ENCODE data around the gene GPR52.
A peak's percentile ranks its signal among the peaks of the same experiment; 100 is the strongest.
"Not testable (repeated sequence)": the region's sequence is repeated elsewhere in the genome, so short reads cannot be mapped to it uniquely, and the experiment has no call there.

Gene GPR52, protein sequence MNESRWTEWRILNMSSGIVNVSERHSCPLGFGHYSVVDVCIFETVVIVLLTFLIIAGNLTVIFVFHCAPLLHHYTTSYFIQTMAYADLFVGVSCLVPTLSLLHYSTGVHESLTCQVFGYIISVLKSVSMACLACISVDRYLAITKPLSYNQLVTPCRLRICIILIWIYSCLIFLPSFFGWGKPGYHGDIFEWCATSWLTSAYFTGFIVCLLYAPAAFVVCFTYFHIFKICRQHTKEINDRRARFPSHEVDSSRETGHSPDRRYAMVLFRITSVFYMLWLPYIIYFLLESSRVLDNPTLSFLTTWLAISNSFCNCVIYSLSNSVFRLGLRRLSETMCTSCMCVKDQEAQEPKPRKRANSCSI

DNA sequence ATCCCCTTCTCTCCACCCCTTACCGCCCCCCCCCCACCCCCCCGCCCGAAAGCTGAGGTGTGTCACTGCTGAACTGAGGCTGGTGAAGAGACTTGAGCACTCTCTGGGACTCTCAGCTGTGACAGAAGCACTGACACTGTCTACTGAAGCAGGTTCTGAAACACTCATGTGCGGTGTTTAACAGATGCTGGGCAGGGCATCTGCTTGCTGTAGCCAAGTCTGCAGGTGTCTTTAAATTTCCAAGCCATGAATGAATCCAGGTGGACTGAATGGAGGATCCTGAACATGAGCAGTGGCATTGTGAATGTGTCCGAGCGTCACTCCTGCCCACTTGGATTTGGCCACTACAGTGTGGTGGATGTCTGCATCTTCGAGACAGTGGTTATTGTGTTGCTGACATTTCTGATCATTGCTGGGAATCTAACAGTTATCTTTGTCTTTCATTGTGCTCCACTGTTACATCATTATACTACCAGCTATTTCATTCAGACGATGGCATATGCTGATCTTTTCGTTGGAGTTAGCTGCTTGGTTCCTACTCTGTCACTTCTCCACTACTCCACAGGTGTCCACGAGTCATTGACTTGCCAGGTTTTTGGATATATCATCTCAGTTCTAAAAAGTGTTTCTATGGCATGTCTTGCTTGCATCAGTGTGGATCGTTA lies at the start of gene GPR52:
Gene GPR52 (plus strand): TSS at position 99 of the 665 bp plus-strand sequence. CDS start 148 bp downstream, at position 247.
- no peak for DNase-seq (ENCODE audit: low read depth)

DNA sequence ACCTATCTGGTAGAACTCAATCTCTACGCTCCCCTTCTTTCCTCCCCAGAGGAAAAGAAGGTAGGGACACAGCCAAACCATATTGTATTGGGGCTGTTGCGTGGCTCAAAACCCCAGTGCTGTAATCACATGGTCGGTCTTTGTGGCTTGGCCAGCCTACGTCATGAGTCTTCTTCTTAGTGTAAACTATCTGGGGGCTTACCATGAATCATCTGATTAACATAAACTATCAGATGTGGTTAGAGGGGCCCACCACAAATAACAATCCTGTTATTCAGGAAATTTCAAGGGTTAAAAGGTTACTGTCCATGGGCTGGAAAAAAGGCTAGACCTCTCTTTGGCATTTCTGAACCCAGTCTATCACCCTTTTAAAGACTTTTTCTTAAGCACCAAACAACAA lies 49.5 kb upstream of the GPR52 start:
- no peak for DNase-seq (ENCODE audit: low read depth)

DNA sequence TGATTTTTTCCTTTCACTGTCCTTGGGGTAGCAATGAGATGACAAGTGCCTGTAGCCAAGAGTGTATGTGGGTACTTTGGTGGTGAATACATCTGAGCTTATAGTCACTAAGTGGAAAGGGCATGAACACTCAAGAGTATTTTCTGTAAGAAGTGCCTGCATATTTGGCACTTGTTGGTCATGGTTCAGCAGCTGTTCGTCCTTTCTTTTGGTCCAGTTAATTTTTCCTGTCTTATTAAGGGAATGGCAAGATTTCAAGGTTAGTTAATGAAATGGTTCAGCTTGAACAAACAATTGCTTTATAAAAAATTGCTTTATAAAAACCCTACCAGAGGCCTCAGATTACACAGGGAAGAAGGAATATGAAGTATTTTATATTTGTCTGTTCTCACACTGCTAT lies 48.6 kb upstream of the GPR52 start:
- no peak for DNase-seq (ENCODE audit: low read depth)

DNA sequence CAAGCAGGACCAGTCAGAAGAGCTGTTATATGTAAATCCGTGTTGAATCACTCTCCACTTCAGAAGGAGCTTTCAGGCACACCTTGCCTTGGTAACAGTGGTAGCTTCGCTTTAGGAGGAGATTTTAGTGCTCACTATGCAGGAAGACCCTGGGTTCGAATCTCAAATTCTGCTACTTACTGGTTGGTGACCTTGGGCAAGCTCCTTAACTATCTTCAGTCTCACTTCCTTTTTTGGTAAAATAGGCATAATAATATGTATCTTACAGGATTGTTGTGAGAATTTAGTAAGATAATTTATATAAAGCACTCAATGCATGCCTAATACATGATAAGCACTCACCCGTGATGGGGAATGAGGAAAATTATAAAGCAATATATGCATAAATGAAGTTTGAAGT lies 46.7 kb upstream of the GPR52 start:
- no peak for DNase-seq (ENCODE audit: low read depth)

DNA sequence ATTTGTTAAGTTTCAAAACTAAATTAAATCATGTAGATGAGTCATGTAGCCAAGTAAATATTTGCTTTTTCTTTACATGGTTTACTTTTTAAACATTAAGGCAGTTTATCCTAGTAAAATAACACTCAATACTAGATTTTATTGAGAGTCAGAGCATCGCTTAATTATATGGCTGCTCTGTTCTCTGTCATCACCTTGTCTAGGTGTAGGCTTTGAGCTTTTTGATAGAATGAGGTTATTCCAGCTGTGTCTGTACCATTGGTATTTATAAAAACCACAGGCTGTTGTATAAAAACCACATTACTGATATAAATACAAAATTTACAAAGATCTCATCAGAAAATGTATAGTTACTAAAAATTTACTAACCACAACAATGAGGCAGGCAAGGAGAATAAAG lies 42.5 kb upstream of the GPR52 start:
- no peak for DNase-seq (ENCODE audit: low read depth)

DNA sequence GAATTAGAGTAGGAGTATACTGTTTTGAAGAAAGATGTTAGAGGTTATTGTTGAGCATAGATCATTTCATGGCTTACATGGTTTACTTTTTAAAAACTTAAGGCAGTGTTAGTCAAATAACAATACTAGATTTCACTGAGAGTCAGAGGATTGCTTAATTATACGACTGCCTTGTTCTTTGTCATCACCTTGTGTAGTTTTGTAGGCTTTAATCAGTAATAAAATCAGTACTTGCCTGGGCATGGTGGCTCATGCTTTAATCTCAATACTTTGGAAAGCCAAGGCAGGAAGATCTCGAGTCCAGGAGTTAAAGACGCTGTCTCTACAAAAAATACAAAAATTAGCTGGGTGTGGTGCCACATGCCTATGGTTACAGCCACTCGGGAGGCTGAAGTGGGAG lies 41.3 kb upstream of the GPR52 start:
- DNase-seq (ENCODE audit: low read depth): no peak

DNA sequence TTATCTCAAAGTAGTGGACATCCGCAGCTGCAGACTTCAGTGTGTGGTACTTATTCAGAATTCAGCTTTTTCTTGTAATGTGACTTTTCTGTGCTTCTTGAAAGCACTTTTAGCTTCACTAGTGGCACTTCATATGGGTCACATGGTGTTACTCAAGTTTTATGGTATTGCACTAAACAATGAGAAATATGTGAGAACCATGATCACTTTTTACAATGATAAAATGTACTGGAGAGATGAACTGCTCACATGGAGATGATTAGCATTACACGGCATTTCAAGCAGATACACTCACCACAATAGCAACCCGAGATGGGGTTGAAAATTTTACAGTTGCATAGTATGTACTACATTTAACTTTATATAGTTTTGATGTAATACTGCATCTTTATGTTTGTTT lies 40.1 kb upstream of the GPR52 start:
- DNase-seq (ENCODE audit: low read depth): no peak

DNA sequence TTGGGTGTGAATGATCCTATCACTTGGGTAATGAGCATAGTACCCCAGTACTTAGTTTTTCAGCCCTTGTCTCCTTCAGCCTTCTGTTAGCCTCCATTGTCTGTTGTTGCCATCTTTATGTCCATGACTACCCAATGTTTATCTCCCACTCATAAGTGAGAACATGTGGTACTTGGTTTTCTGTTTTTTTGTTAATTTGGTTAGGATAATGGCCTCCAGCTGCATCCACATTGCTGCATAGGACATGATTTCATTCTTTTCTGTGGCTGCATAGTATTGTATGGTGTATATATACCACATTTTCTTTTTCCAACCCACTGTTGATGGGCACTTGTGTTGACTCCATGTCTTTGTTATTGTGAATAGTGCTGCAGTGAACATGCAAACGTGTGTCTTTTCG lies 39.6 kb upstream of the GPR52 start:
- DNase-seq (ENCODE audit: low read depth): no peak

DNA sequence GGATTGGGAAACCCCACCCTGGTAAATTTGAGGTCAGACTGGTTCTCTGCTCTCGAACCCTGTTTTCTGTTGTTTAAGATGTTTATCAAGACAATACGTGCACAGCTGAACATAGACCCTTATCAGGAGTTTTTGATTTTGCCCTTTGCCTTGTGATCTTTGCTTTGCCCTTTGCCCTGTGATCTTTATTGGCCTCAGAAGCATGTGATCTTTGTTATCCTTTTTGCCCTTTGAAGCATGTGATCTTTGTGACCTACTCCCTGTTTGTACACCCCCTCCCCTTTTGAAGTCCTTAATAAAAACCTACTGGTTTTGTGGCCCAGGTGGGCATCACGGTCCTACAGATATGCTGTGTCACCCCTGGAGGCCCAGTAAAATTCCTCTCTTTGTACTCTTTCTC lies 38.0 kb upstream of the GPR52 start:
- DNase-seq (ENCODE audit: low read depth): not testable (repeated sequence)

DNA sequence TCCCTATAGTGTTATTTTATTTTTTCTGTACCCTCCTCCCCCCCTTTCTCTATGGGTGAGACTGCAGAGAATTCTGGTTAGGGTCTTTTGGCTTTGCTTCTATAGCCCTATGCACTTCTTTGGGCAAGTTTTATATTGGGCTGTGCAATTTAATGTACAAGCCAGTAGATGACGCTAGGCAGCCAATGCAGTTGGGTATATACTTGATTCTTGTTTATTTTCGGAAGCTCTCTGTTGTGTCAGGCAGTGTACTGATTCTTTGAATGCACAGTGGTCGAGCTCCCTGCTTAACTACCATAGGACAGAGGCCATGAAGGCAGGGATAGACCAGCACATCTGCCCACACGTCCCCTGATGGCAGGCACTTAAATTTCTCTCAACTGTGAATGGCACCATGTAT lies 34.1 kb upstream of the GPR52 start:
- DNase-seq (ENCODE audit: low read depth): no peak

DNA sequence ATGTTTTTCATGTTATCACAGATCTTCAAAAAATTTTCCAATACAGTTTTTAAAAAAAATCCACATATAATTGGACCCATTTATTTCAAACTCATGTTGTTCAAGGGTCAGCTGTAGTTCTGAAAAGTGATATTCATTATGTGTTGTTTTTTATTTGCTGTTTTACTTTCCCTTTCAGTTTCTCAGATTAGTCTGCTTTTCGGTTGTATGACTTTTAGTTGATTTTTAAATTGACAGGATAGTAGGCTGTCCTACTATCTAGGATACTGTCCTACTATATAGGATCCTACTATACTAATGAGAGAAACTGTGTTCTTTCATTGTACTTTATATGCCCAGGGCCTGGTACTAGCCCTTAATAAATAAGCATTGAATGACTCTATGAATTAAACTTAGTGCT lies 33.6 kb upstream of the GPR52 start:
- DNase-seq (ENCODE audit: low read depth): no peak

DNA sequence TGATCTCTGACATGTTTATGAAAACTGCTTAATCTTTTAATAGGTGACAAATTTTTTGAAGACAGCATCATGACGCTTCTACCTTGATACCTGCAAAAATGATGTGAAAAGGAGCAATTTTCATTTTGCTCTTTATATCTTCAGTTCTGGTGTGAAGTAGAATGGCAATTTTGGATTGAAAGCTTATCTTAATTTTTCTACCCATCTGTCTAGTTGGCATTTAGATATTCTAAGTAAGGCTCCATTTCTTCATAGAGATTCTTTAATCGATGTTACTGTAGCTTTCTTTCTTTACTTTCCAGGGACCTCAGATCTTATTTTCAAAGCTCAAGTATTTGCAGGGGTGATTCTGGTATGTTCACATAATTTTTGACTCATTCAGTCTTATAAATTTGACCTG lies 32.3 kb upstream of the GPR52 start:
- DNase-seq (ENCODE audit: low read depth): no peak

DNA sequence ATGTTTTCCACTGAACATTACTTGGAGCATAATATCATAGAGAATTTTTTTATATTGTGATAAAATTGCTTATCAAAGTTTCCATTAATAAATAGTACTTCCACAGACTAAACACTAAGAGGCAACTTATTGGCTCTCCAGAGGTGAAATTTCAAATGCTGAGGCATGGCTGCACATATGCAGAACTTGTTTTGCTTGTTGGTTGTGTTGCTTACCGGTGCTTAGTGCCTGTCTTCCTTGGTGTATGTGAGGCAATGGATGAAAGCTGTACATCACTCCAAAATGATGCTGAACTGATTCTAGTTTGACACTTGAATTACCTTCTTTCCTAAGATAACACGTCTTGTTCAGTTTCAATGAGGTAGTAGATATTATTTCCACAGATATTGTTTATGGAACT lies 29.8 kb upstream of the GPR52 start:
- DNase-seq (ENCODE audit: low read depth): no peak

DNA sequence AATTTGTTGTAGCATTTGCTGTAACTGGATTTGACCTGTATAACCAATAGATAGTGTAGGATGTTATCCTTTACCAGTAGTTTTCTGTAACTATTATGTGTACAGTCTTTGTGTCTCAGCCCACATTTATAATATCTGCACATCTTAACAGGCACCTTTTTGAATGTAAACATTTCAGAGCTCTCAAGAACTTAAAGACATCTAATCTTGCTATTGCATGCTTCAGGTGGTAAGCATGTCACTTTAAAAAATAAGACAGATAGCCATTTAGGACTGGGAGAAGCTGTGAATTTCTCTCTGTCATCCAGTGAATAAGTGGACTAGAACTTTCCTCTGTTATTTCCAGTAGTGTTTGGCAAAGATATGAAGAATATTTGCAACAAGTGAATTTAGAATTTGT lies 22.6 kb upstream of the GPR52 start:
- DNase-seq (ENCODE audit: low read depth): no peak

DNA sequence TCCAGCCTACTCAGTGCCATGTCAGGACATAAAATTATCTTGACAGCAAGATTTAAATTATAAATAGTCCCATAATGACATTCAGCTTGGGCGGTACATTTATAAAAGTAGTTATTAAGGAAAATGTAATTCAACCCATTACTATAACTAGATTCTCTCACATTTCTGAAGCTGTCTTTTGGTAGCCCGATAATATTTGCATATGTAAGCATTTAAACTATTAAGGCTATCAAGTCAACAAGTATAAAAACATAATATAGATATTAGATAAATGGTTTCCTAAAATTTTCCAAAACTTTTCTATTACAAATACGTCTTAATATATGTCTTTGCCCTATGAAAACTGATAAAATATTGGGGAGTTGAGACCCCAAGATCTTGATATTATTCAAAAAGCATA lies 21.6 kb upstream of the GPR52 start:
- no peak for DNase-seq (ENCODE audit: low read depth)

DNA sequence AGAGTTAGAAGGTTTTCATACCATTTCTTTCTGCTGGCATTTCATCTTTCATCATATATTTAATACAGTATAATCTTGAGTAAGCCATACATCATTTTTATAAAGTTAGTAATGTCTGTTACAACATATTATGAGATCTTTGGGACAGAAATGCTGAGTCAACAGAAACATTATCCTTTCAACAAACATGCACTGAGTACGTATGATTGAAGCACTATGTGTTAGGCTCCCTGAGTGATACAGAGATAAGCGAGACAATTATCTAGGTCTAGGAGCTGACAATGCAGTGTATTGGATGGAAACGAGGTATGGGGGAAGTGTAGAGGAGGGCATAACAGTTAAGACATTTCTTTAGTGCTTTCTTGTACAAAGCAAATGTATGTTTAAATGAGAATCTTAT lies 19.7 kb upstream of the GPR52 start:
- no peak for DNase-seq (ENCODE audit: low read depth)

DNA sequence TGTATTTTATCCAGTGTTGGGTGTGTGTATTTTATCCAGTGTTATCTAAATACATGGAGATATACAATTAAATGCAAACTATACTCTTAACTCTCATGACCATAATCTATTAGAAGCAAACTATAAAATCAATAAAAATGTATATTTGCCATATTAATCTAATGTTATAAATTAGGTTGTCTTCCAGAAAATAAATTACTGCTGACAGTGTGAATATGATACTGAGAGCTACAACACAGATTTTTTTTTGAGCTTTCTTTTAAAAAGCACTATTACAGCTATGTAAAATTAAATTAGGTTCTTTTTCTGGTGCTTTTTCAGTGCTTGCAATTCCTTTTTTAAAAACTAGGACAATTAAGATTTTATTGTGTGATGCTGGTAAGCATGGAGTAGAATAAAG lies 19.0 kb upstream of the GPR52 start:
- no peak for DNase-seq (ENCODE audit: low read depth)

DNA sequence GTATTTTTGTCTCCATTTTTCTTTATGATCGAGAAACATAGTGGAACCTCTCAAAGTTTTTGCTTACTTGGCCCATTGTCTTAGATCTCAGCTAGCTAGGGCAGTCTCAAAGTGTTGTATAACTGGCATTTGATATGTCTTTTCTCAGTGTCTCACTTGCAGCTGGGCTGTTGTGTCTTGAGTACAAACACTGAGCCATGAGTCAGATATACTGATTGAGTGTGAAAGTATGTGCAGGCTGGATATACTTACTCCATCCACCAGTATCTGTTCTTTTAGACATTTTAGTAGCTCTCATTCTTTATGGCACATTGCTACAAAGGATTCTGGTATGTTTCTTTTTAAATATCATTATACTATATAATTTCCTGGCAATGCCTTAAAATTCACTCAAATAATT lies 14.3 kb upstream of the GPR52 start:
- DNase-seq (ENCODE audit: low read depth): peak; percentile 14

DNA sequence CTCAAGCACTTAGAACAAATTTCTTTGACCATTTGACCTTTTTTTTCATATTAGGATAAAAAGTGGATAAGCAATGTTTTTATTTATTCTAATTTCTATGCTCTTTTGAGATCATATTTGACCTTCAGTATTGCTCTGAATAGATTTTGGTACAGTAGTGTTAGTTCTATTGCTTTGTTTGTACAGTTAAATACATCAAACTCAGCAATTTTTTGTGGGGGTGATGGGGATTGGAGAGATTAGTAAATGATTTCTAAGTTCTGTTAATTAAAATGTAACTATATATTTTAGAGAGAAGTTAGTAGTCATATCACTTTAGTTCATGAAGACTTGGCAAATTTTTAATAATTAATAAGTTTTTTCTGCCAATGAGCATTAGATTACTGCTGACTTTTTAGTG lies 2.4 kb upstream of the GPR52 start:
- DNase-seq (ENCODE audit: low read depth): no peak

DNA sequence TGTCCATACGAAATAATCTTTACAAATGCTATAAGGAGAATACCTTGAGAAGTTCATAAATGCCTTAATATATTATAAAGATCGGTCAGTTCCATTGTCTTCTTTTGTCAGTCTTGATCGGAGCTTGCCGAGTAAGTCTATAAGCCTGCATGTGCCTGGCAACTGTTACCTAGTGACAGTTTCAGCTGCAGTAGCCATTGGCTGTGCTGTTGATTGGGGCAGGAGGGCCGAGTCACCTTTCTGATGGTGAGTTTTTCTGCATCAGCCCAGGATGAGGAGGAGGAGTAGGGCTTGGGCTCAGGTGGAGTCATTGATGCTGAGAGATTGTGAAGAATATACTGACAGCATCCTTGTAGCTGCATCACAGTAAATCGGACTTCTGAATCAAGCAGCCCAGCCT lies 1.9 kb upstream of the GPR52 start:
- DNase-seq (ENCODE audit: low read depth): no peak

DNA sequence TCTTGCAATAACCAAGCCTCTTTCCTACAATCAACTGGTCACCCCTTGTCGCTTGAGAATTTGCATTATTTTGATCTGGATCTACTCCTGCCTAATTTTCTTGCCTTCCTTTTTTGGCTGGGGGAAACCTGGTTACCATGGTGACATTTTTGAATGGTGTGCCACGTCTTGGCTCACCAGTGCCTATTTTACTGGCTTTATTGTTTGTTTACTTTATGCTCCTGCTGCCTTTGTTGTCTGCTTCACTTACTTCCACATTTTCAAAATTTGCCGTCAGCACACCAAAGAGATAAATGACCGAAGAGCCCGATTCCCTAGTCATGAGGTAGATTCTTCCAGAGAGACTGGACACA lies 743 bp downstream of the GPR52 start:
- no peak for DNase-seq (ENCODE audit: low read depth)

DNA sequence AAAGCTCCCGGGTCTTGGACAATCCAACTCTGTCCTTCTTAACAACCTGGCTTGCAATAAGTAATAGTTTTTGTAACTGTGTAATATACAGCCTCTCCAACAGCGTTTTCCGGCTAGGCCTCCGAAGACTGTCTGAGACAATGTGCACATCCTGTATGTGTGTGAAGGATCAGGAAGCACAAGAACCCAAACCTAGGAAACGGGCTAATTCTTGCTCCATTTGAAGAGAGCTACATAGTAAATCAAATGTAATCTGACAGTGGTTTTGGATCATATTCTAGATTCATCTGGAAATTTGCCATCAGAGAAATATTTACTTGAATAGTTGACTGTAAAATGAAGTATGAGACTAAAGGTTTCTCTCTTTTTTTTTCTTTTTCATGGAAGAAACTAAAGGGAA lies 1.2 kb downstream of the GPR52 start:
- DNase-seq (ENCODE audit: low read depth): no peak

DNA sequence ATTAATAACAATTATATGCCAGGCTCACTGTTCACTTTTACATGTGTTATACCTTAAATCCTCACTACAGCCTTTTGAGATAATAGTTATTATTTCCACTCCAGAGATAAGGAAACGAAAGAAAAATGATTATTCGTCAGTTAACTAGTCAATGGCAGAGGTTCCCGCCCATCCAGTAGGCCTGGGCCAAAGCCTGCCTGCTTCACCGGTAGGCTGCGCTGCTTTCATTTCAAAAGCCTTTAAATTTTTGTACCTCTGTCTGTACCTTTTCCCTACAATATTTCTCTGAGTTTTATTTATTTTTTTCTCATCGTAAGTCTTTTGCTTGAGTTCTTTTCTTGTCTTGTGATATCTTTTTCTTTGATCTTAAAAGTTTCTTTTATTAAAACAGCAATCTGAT lies 3.6 kb downstream of the GPR52 start:
- no peak for DNase-seq (ENCODE audit: low read depth)

DNA sequence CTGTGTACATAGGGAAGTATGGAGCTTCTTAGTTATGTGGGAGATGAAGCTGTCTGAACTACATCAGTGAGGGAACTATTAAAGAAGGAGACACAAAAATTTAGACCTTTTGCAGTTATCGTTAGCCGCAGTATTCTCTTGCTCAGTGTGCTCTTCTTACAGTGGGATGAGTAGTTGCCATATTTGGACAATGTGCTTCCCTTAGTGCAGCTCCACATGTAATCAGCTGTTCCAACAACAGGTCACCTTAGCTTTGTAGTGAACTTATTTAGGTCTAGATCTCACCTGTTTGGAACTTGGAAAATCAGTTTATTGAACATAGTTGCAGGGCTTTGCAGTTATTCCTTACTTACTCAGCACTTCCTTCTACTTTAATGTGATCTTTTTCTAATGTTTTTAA lies 18.1 kb downstream of the GPR52 start:
- DNase-seq (ENCODE audit: low read depth): no peak

All from HS-5 (cell line).